DMS153 treated with DMSO at 0.1 percent for 48 hours (cell line): ENCODE data around the gene ADSL.
"Not testable (repeated sequence)": the region's sequence is repeated elsewhere in the genome, so short reads cannot be mapped to it uniquely, and the experiment has no call there.

Experiments
- DNase-seq: peaks from one replicate; lab custom pipeline; 2025; ENCODE audit not compliant: unreplicated experiment; lab: John Stamatoyannopoulos, UW

ADSL gene

DNA sequence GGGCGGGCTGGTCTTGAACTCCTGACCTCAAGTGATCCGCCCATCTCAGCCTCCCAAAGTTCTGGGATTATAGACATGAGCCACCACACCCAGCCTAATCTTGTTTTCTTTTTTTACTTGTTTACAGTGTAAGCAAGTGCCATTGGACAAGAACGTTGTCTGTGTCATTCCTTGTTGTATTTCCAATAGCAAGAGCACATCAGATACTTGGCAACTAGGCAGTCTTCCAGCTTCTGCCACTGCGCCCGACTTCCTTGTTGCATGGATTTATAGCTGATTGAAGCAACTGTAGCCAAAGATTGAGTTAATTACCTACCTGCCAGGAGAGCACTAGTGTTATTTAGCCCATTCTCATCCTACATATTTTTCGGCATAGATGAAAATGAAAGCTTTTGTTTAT lies 21.0 kb downstream of the ADSL start:
- no peak for DNase-seq

DNA sequence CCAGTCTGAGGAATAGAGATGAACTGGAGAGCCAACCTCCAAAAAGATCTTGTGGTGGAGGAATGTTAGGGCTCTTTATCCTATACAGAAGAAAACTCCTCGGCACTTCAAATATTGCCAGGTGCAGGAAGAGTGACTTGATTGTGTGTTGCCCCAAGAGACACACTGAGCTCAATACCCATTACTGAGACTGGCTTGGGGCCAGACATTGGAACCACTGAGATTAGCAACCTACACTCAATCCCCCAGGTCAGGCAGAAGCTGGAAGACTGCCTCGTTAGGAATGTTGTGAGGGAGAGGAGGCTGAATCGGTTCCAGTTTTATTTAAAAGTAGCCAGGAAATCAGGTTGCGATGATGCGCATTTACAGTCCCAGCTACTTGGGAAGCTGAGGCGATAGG lies 21.7 kb downstream of the ADSL start:
- no peak for DNase-seq

DNA sequence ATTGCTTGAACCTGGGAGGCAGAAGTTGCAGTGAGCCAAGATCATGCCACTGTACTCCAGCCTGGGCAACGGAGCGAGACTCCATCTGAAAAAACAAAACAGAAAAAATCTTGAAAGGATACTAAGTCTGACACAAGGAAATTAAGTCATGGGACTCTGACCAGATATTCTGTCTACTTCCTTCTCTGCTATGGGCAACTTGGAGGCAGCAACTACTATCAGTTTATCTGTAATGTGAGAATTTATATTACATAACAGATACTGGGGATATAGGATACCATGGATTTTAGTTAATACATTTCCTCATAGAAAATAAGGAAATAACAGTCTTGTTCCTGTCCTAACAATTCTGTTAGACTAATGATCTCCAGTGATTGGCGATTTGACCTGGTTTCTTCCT lies 22.5 kb downstream of the ADSL start:
- DNase-seq: no peak

DNA sequence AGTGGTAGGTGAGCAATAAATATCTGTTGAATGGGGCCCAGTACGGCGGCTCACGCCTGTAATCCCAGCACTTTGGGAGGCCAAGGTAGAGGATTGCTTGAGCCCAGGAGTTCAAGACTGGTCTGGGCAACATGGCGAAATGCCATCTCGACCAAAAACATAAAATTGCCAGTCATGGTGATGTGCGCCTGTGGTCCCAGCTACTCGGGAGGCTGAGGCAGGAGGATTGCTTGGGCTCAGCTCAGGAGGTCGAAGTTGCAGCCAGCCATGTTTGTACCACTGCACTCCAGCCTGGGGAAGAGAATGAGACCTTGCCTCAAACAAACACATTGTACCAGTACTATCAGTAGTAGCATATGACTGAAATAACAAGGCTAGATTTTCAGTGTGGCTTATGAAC lies 28.3 kb downstream of the ADSL start:
- DNase-seq: no peak

DNA sequence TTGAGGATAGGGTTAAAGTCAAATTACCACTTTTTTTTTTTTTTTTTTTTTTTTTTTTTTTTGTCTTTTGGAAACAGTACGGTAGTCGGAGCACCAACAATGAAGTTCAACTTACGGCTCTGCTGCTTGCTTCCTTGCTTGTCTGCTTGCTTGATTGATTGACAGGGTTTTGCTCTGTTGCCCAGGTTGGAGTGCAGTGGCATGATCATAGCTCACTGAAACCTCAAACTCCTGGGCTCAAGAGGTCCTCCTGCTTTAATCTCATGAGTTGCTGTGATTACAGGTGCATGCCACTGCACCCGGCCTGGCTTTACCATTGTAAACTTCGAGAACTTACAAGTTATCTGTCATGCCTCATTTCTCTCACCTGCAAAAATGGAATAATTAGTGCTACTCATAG lies 29.8 kb downstream of the ADSL start:
- no peak for DNase-seq

DNA sequence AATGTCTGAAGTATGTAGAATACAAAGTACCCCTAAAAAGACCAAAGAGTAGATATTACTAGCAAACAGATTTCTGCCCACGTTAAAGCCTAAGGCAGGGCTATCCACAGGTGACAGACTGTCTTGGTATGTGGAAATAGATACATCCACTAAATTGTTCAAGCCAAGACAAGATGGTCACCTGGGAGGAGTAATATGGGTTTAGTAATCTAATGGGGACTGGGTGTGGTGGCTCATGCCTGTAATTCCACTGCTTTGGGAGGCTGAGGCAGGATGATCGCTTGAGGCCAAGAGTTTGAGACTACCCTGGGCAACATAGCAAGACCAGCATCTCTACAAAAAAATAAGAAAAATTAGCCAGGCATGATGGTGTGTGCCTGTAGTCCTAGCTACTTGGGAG lies 31.6 kb downstream of the ADSL start:
- no peak for DNase-seq

DNA sequence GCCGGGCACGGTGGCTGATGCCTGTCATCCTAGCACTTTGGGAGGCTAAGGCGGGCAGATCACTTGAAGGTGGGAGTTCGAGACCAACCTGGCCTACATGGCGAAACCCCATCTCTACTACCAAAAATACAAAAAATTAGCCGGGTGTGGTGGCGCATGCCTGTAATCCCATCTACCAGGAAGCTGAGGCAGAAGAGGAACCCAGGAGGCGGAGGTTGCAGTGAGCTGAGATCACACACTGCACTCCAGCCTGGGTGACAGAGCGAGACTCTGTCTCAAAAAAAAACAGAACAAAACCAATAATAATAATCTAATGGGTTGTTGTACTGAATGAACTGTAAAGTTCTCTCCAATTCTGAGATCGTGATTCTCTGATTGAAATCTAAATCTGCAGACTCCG lies 32.1 kb downstream of the ADSL start:
- DNase-seq: not testable (repeated sequence)

DNA sequence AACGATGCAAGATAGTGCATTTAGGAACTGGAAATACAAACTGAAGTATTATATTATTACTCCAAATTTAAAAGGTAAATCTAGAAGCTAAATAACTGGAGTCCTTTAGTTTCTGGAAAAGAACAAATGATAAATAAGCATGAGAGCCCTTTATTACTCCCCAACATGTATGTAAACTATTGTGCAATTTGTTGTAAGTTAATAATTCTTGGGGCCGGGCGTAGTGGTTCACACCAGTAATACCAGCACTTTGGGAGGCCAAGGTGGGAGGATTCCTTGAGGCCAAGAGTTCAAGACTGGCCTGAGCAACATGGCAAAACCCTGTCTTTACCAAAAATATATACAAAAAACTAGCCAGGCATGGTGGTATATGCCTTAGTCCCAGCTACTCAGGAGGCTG lies 35.2 kb downstream of the ADSL start:
- no peak for DNase-seq

DNA sequence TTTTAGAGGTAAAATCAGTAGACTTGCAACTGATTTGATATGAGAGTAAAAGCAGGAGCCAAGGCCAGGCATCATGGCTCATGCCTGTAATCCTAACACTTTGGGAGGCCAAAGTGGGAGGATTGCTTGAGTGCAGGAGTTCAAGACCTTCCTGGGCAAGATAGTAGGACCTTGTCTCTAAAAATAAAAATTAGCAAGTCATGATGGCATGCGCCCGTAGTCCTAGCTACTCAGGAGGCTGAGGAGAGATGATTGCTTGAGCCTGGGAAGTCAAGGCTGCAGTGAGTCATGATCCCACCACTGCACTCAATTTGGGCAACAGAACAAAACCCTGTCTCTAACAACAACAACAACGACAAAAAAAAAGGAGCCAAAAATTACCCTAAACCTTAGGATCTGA lies 37.6 kb downstream of the ADSL start:
- DNase-seq: no peak

DNA sequence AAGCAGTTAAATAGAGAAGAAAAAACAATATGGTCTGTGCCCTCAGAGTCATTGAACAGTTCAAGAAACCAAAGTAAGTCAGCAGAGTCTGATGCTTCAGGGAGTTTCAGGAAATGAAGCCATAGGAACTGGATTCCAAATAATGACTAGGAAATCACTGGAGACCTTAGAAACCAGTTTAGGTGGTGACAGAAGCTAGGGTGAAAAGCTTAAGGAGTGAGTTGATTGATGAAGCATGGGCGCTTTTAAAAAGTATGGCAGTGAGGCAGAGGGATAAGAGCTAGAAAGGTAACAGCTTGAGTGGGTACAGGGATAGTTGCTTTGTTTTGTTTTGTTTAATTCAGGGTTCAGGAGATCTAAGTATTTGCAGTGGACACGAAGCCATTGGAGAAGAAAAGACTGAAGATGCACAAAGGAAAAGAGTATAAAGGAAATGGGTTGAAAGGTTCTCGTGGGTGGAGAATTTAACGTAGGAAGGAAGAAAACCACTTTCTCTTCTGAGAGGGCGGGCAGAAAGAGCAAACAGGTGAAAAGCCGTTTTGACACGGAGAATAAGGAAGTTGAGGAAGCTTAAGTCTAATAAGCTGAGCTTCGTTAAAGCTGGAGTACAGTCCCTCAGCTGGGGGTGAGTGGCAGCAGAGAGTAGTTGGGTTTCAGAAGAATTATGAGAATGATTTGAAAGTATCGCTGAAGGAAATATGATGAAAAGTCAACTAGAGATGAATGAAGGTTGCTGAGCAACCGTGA lies 38.9 kb downstream of the ADSL start:
- DNase-seq: no peak

DNA sequence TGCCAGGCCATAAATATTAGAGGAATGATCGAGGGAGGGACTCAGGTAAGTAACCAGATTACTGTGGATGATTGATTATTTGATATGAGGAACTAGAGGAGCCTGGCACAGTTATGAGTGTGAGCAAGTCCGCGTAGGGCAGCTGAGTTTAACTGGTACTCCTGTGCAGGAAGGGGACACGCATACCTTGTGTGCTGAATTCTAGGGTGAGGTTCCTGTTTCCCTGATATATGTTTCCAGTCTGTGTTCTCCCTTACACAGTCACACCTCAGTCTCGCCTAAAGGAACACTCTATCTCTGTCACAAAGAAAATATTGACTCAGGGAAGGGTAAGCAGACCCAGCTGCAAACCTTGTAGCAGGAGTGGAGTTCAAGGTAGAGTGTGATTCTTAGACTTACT lies 41.4 kb downstream of the ADSL start:
- no peak for DNase-seq

DNA sequence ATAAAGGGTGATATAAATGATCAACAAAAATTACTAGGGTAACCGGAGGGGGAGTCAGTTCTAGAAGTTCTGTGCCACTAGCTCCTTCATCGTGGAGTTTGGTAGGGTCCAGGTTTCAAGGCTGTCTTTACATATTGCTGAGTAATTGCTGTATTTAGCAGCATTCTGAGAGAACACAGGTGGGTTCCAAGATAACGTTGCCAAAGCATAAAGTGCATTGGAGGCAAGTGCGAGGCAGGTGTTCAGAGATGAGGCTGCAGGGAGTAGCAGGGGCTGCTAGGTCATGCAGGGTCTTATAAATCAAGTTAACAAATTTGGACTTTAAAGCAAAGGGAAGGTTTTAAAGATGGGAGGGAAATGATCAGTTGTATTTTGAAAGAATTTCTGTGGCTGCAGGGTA lies 41.9 kb downstream of the ADSL start:
- no peak for DNase-seq

DNA sequence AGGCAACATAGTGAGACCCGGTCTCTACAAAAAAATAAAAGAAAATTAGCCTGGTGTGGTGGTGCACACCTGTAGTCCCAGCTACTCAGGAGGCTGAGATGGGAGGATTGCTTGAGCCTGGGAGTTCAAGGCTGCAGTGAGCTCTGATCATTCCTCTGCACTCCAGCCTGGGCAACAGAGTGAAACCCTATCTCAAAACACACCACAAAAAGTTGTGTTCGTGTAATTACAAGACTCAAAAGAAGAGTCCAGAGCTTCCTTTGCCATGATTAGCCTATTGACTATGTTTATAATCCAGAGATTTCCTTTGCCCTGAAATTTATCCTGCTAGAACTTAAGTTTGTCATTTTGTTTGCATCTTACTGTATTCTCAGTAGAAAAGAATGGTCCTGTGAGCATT lies 45.1 kb downstream of the ADSL start:
- no peak for DNase-seq

DNA sequence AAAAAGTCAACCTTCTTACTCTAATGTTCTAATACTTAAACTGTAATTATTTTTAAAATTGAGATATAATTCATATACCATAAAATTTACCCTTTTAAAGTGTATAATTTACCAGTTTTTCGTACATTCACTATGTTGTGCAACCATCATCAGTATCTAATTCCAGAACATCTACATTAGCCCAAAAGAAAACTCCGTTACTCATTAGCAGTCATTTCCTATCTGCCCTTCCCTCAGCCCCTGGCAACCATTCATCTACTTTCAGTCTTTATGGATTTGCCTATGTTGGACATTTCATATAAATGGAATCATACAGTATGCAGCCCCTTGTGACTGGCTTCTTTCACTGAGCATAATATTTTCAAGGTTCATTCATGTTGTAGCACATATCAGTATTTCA lies 46.3 kb downstream of the ADSL start:
- no peak for DNase-seq

DNA sequence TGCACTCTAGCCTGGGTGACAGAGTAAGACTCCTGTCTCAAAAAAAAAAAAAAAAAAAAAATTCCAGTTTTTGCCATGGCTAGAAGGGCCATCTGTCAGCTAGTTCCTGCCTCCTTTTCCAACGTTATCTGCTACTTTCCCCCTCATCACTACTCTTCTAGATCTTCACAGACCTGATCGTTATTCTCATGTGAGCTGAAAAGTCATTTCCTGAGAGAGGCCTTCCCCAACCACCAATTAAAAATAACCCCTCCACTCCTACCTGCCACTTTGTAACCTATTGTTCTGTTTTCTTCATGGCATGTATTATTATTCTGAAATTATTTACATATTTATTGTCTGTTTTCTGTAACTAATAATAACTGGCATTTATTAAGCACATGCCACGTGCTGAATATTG lies 48.3 kb downstream of the ADSL start:
- no peak for DNase-seq

DNA sequence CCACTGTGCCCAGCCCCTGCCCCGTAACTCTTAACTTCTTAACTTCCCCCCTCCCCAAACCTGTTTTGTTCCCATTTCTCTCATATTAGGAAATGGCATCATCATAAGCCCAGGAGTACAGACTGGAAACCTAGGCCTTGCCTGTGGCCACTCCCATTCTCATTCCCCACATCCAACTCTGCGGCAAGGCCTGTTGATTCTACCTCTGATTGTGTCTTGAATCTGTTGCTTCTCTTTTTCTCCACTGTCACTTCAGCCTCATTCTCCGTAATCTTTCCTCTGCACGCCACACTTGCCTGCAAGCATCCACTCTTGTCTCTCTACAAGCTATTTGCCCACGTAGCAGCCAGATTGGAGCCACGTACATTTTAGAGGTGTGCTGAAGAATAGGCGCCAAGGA lies 49.3 kb downstream of the ADSL start:
- no peak for DNase-seq

DNA sequence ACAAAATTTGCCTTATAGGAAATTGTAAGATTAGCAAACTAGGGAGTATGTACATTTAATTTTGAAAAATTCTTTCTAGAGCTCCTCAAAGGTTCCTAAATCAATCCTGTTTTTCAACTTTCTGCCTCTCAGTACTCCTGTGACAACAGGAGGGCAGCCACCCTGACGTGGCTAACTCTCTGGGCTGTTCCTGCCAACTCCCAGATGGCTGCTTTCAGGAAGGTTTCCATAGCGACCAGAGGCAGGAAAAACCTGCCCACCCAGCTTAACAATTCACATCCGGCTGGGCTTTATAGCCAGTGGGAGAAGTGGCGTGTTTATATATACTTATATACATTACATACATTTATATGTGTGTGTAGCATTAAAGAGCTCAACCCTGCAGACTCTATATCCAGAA lies 50.6 kb downstream of the ADSL start:
- DNase-seq: peak; percentile 42

DNA sequence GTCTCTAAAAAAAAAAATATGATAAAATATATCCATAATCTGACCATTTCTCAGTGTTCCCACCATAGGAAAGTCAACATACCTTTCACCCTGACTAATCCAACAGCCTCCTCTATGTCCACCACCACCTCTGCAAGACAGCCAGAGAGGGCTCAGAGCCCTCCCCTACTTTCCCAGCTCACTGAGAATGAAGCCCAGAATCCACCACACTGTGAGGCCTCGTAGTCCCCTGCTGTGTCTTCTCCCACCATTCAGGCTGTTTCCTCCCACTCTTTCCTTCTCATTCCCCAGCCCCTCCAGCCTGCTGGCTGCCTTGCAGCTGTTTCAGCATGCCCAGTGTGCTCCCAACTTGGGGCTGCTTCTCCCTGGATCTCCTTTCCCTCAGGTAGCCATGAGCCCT lies 51.1 kb downstream of the ADSL start:
- DNase-seq: no peak

DNA sequence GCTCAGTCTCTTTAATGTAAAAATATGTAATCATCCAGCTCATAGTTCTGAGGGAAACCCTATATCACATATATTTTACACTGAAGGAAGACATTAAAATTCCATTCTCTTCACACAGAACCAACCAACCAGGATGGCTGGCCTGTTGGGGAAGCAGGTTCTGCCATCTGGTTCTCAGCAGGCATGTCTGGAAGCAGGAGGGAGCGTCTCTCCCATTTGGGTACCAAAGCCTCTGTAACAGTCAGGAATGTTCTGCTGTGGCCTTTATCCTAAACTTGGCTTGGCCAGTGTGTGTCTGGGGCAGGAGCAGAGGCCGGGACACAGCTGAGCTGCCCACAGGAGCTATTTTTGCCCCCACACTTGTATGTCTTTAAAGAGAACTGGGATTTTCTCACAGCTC lies 53.3 kb downstream of the ADSL start:
- DNase-seq: no peak

DNA sequence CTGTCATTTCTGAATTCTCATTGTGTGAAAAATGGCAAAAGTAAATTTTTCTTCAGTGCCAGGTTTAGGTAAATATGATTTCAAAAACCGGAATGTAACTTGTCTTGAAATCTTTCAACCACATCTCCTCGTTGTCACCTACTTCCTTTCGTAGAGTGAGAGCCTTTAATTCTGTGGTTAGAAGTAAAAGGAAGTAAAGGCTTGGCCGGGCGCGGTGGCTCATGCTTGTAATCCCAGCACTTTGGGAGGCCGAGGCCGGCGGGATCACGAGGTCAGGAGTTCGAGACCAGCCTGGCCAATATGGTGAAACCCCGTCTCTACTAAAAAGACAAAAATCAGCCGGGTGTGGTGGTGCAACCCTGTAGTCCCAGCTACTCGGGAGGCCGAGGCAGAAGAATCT lies 53.9 kb downstream of the ADSL start:
- no peak for DNase-seq

DNA sequence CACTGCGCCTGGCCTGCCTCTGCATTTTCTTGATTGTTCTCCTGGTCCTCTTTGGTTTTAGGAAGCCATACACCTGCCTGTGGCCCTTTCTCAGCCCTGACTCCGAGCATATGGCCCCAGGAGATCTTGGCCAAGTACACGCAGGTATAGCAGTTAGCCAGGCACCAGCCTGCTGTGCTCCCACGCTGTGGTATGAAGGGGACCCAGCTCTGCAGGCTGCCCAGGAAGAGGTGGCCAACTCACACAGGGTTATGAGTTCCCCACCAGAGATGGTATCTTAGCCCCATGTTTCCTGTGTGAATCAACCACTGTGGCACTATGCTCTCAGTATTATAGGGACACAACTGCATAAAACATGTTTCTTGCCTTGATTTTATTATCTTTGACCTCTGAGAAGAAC lies 55.2 kb downstream of the ADSL start:
- DNase-seq: no peak

DNA sequence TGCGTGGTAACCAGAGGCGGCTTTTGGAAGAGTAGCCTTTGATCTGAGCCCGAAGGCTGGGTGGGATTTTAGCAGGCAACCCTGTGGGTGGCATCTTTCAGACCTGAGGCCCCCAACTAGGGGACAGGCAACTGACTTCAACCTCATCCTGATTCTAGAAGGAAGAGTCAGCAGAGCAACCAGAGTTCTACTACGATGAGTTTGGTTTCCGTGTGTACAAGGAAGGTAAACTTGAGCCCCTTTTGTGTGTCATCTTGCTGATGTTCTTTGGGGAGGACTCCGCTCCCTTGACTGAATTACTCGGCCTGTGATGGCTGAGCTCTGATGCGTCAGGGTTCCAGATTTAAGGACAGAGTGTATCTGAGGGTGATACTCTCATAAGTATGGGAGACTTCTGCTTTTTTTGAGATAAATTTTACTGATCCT lies 55.7 kb downstream of the ADSL start:
- DNase-seq: no peak

DNA sequence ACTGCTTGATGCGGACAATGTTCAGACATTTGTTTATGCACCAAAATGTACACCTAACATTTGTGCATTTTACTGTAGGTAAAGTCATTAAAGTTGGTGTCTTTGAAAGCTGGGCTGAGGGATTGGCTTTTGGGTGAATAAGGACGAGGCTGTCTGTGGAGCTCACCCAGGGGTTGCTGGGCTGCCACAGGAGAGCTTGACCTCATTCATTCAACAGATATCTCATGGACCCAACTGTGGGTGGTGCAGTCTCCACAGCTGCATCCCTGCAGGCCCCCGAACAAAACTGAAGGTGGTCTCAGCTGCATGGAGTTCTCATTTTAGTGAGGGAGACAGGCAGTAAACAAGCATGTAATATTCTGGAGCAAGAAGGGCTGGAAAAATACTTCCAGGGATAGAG lies 56.8 kb downstream of the ADSL start:
- no peak for DNase-seq

DNA sequence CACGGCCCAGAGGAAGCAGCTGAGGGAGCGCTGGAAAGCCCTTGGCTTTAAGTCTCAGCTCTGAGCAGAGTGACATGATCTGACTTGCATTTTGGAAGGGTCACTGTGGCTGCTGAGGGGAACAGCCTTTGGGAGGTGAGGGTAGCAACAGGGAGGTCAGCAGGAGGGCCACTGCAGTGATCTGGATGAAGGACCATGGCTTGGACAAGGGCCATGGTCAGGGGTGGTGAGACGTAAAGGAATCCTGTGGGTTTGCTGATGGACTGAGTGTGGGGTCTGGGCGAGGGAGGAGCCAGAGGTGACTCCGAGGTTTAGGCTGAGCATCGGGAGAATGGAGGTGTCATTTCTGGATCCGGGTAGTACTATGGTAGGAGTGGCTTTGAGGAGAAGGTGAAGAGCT lies 57.4 kb downstream of the ADSL start:
- no peak for DNase-seq
